GM10266 (cell line): ENCODE data around the gene RPUSD3.
A peak's percentile ranks its signal among the peaks of the same experiment; 100 is the strongest.

Experiments used
- DNase-seq: peaks from one replicate; pipeline ENCODE4 v3.0.0; 2012; ENCODE audit errors: extremely low spot score
- CTCF ChIP-seq: IDR thresholded peaks from 2 replicates; pipeline ENCODE4 v1.5.1; 2012; ENCODE audit warnings: mild to moderate bottlenecking, low read depth; ENCODE audit not compliant: control insufficient read depth, insufficient read depth; ENCODE audit errors: missing control alignments

RPUSD3 gene

DNA sequence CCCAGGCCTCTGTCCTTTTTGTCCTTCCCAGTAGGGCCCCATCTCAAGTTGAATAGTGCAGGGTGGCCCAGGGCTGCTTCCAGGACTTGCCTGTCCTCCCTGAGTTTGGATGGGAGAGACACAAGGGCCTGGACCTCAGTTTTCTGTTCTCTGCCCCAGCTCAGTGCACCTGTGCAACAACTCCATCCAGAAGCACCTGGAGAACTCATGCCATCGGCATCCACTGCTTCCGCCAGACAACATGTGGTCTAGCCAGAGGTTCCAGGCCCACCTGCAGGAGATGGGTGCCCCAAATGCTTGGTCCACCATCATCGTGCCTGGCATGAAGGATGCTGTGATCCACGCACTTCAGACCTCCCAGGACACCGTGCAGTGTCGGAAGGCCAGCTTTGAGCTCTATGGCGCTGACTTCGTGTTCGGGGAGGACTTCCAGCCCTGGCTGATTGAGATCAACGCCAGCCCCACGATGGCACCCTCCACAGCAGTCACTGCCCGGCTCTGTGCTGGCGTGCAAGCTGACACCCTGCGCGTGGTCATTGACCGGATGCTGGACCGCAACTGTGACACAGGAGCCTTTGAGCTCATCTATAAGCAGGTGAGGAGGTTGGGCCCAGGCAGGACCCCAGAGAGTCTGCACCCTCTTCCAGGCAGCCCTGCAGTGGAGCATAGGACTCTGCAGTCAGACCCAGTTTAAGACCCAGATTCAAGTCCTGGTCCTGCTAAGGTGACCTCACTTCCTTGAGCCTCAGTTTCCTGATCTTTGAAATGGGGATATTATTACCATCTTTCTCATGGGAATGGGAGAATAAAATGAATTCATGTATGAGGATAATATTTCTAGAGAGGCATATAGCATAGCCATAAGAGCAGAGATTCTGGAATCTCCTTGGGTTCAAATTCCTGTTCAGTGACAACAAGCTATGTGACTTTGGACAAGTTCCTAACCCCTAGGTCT is 14.7 kb downstream of the RPUSD3 start:
- no peak for DNase-seq
- TF ChIP-seq CTCF, result no peak

GRCh38 chr3:9826815-9827573 is 16.8 kb downstream of the RPUSD3 start:
- peak; percentile 13 for TF ChIP-seq CTCF
- no peak for DNase-seq

DNA sequence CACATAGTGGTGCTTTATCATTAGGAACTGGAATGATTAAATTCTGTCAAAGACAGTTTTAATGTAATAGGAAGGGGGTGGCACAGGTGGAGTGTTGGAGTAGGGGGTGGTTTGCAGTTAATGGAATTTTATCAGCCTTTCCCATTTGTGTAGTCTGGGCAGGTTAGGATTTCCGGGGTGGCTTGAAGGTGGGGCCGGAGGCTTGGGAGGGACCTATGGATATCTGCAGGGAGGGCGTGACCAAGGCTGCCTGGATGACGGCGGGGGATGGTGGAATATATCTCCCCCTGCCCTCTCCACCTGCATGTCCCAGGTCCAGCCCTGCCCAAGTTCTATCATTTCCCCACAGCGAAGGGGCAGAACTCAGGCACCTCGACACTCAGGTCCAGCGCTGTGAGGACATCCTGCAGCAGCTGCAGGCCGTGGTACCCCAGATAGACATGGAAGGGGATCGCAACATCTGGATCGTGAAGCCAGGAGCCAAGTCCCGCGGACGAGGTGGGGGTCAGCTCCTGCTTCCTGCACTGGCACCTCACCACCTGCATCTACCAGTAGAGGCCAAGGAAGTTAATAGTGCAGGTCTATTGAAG is 18.3 kb downstream of the RPUSD3 start:
- no peak for DNase-seq
- no peak for TF ChIP-seq CTCF

DNA sequence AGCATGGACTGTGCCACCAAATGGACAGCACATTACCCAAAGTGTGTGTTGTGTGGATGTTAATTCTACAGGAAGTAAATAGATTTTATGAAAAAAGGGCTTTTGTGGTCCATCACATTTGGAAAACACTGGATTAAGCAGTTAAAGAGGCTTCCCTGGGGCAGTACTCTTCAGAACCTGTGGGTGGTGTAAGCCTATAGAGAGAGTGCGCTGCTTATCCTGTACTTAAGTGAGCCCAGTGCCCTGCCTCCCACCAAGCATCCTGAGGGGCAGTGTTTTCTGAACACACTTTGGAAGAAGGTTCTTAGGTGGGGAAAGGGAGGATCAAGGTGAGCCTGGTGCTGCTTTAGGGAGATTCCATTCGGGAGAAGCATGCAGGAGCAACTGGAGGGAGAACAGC is 22.9 kb downstream of the RPUSD3 start:
- no peak for DNase-seq
- no peak for TF ChIP-seq CTCF

DNA sequence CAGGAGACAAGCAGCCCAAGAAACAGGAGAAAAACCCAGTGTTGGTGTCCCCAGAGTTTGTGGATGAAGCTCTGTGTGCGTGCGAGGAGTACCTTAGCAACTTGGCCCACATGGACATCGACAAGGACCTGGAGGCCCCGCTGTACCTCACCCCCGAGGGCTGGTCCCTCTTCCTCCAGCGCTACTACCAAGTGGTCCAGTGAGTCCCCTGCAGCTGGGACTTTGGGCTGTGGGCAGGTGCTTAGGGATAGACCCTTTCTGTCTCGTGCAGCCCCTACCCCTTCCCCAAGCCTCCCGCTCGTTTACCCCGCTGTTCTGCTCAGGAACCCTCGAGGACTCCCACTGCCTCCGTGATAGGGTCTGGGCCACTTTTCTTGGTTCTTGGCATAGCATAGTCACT is 23.3 kb downstream of the RPUSD3 start:
- no peak for TF ChIP-seq CTCF
- no peak for DNase-seq

DNA sequence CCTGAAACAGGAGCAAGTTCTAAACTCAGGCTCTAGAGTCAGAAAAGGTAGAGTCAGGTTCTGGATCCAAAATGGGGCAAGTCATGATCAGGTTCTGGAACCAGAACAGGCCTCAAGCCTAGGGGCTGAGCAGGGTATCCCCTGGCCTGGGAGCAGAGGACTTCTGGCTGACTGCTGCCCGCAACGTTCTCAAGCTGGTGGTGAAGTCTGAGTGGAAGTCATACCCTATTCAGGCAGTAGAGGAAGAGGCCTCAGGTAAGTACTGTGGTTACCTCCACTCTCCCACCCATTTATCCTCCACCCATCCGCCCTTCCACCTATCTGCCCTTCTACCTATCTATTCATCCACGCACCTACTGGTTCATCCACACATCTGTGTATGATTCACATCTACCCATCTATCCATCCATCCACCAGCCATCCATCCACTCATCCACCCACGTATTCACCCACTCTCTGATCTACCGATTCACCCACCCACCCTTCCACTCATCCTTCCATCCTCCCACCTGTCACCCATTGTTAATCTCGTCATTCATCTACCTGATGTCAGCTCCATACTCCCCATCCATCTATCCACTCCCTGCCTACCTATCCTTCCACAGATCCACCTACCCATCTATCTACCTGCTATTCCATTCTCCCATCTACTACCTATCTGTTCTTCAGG is 25.0 kb downstream of the RPUSD3 start:
- no peak for DNase-seq

More for the DNA sequence above, 25.0 kb downstream of the RPUSD3 start:
- TF ChIP-seq CTCF, result no peak
